ENCODE measurements around the gene WNT9B.
A peak's percentile ranks its signal among the peaks of the same experiment; 100 is the strongest.

The WNT9B gene

DNA sequence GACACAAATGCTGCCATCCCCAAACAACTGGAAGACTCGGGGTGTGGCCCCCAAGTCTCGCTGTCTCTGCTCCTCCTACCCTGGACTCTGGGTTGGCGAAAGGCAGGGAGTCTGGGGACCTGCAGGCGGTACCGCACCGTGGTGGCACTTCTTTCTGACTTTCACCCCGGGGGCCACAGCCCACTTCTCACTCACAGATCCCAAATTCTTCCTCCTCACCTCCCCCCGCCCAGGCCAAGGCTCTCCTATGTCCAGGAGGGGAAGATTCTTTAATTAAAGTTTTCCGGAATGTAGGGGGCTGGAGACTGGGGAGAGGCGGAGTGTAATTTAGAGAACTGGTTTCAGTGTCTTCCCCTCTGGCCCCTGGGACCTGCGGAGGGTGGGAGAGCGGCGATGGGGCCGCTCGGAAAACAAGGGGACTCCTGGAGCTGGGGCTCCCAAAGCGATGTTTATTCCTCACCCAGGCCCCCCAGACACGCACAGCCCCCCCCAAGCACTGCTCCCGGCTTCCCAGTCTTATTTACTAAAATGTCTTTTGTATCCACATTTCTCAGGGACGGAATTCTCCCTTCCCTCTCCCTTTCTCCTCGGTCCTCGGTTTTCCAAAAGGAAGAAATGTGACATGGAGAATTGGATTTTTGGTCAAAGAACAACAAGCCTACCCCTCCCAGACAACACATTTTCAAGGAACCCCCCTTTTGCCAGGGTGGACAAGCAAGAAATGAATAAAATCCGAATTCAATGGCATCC lies 34.1 kb upstream of the WNT9B start:
- Histone ChIP-seq H3K36me3 (ENCODE audit: insufficient read depth, low read length) (no peaks in the 10 kb centered on the region), H3K27me3 (ENCODE audit: control insufficient read depth in 1 of 2, insufficient read depth in 2 of 2, low read length in 2 of 2) (peaks cover 55 to 79% of the 10 kb centered on the region in 2 donors), H3K4me1 (ENCODE audit: insufficient read depth, low read length) (peaks cover 10% of the 10 kb centered on the region), H3K27ac (ENCODE audit: low read depth, low read length) (no peak overlapping the region), H3K9me3 (ENCODE audit: low read length) (no peaks in the 10 kb centered on the region), H3K9ac (ENCODE audit: low read length) (no peak overlapping the region), H3K4me3 (ENCODE audit: low read depth in 1 of 2, low read length in 2 of 2) (no peak overlapping the region)

DNA sequence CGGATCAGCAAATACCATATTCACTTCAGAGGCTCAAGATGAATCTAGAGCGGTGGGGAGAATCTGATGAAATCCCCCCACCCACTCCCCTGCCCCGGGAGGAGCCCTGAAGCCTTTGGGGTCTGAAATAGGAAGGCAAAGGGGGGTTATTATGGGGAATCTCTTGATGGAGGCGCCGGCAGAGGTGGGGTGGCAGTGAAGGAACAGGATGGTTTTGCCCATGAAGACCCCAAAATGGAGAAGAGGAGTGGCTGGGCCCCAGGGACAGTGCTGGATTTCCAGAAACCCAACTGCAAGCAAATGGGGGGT lies 33.5 kb upstream of the WNT9B start:
- Histone ChIP-seq H3K4me3 (ENCODE audit: low read depth in 1 of 2, low read length in 2 of 2) (no peak overlapping the region), H3K4me1 (ENCODE audit: insufficient read depth, low read length) (peaks cover 10% of the 10 kb centered on the region), H3K9me3 (ENCODE audit: low read length) (no peaks in the 10 kb centered on the region), H3K27me3 (ENCODE audit: control insufficient read depth in 1 of 2, insufficient read depth in 2 of 2, low read length in 2 of 2) (peaks cover 55 to 83% of the 10 kb centered on the region in 2 donors), H3K27ac (ENCODE audit: low read depth, low read length) (no peak overlapping the region), H3K36me3 (ENCODE audit: insufficient read depth, low read length) (no peaks in the 10 kb centered on the region), H3K9ac (ENCODE audit: low read length) (no peak overlapping the region)

DNA sequence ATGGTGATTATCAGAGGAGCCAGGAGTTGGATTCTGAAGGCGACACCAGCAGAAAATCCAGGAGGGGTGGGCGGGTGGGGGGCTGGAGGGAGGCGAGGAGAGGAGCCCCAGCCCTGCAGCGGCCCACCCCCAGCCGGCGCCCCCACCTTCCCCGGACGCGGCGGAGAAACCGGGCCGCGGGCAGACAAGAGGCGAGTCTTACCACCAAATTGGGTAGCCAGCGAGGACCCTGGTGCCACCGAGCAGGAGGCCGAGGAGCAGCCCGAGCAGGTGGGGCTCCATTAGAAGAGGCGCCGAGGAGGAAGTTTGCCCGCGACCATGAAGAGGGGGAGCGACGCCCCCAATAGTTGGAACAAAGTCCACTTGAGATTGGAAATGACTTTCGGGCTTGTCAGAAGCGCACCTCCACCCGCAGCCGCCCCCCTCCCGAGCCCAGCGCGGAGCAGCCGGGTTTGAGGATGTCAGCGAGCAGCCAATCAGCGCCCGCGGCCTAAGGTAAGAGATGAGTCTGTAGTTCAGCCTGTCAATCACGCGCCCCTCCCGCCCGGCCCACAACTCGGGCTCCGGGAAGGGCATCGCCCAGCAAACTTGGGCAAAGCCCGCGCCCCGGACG lies 33.0 kb upstream of the WNT9B start, which contains the start of gene WNT3:
Gene WNT3 (minus strand): TSS at position 377 of the 613 bp plus-strand sequence. CDS start 95 bp downstream, at position 282.
- H3K36me3 ChIP-seq (ENCODE audit: insufficient read depth, low read length), result no peaks in the 10 kb centered on the region
- peak within 1 kb of the TSS; percentile 26 to 45 for H3K4me3 ChIP-seq (ENCODE audit: low read depth in 1 of 2, low read length in 2 of 2)
- peaks cover 55 to 83% of the 10 kb centered on the region in 2 donors for H3K27me3 ChIP-seq (ENCODE audit: control insufficient read depth in 1 of 2, insufficient read depth in 2 of 2, low read length in 2 of 2)
- H3K27ac ChIP-seq (ENCODE audit: low read depth, low read length), result no peak within 1 kb of the TSS
- no peaks in the 10 kb centered on the region for H3K9me3 ChIP-seq (ENCODE audit: low read length)
- H3K4me1 ChIP-seq (ENCODE audit: insufficient read depth, low read length), result peaks cover 10% of the 10 kb centered on the region
- no peak within 1 kb of the TSS for H3K9ac ChIP-seq (ENCODE audit: low read length)

DNA sequence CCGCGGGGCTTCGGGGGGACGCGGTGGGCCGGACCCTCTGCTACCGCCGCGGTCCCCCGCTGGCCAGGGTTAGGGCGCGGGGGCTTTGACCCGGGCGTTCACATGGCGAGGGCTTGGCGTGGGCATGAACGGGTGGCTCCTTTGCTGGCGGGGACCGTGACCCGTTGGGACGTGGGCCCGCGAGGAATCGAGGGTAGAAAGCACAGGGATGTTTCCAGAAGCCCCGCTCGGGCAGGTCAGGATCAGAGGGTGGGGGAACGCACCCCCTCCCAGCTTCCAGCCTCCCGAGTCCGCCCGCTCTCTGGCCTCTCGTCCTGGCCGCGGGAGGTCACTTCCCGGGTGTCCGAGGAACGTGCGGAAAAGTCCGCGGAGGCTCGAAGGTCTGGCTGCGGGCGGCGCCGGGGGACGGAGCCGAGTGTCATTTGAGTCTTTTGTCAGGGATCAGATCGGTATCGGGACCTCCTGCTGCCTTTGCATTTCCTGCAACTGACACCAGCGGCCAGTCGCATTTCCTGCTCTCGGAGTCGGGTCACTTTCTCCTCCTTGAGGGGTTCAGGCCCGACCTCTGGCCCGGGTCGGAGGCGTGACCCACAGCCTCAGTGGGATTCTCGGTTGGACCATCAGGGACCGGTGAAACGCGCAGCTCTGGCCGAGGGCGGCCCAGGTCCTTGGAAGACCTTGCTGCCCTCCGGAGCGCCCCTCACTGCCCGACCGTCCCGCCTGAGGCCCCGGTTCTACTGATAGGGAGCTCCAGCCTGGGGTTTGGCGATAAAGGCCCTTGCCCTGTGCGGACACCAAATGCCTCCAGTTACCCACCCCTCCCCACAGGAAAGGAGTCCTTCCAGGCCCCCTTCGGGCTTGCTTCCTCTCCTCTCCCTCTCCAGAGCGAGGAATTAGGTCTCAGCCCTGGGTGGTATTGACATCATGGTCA lies 32.2 kb upstream of the WNT9B start:
- Histone ChIP-seq H3K36me3 (ENCODE audit: insufficient read depth, low read length) (no peaks in the 10 kb centered on the region), H3K27ac (ENCODE audit: low read depth, low read length) (no peak overlapping the region), H3K4me3 (ENCODE audit: low read depth in 1 of 2, low read length in 2 of 2) (peak overlapping the region; percentile 26 to 45), H3K4me1 (ENCODE audit: insufficient read depth, low read length) (peaks cover 10% of the 10 kb centered on the region), H3K9ac (ENCODE audit: low read length) (no peak overlapping the region), H3K9me3 (ENCODE audit: low read length) (no peaks in the 10 kb centered on the region), H3K27me3 (ENCODE audit: control insufficient read depth in 1 of 2, insufficient read depth in 2 of 2, low read length in 2 of 2) (peaks cover 48 to 82% of the 10 kb centered on the region in 2 donors)

DNA sequence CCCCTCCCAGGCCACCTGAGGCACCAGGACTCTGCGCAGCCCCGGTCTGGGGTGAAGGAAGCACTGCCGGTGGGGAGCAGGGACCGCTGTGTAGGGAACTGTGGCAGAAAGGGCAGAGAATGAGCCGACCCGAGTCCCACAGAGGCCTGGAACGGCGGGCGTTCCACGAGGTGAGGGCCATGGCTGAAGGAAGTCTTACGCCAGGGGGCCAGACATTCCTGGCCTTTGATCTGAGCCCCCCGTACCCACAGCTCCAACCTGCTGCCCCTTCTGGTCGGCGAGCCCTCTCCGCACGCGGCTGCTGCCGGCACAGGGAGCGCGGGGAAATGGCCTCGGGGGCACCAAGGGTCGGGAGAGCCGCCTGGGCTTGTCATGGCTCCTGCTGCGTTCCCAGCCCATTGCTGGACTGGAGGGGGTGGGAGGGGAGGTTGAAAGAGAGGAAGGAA lies 31.5 kb upstream of the WNT9B start:
- no peak overlapping the region for H3K4me3 ChIP-seq (ENCODE audit: low read depth in 1 of 2, low read length in 2 of 2)
- peaks cover 10% of the 10 kb centered on the region for H3K4me1 ChIP-seq (ENCODE audit: insufficient read depth, low read length)
- no peaks in the 10 kb centered on the region for H3K9me3 ChIP-seq (ENCODE audit: low read length)
- no peak overlapping the region for H3K9ac ChIP-seq (ENCODE audit: low read length)
- H3K27ac ChIP-seq (ENCODE audit: low read depth, low read length), result no peak overlapping the region
- no peaks in the 10 kb centered on the region for H3K36me3 ChIP-seq (ENCODE audit: insufficient read depth, low read length)
- H3K27me3 ChIP-seq (ENCODE audit: control insufficient read depth in 1 of 2, insufficient read depth in 2 of 2, low read length in 2 of 2), result peaks cover 43 to 77% of the 10 kb centered on the region in 2 donors

DNA sequence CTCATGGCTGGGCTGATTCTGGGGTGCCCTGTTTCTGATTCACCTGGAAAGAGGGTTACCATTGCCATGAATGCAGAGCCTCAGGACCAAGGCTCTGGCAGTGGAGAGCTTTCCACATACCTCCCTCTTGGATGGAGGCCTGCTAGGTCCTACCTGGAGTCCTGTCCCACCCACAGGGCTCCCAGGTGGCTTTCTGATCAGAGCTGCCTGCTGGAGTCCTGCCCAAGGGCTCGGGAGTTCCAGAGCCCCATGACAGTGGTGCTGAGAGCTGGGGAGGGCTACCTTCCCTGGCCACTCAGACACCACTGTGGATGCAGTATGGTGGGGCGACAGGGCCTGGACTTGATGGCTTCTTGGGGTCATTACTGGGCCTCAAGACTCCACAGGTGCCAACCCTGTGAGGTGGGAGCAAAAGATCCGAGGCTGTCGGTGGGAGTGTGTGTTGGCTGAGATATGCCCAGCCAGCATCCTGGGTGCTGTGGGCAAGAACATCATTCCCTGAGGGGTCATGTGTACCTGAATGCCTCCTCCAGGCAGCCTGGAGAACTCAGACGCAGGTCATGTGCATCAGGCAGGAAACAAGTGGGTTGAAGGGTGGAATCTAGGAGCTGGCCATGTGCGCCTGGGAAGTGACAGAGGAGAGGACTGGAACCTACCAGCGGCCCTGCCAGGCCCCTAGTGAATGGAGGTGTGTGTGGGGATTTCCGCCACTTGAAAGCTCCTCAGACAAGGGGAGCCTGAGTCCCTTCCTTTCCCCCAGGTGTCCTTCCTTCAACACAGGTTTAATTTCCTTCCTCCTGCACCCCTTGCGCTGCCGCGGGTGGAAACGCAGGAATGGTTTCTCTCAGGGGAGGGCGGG lies 30.6 kb upstream of the WNT9B start:
- H3K27ac ChIP-seq (ENCODE audit: low read depth, low read length), result no peak overlapping the region
- peaks cover 40 to 69% of the 10 kb centered on the region in 2 donors for H3K27me3 ChIP-seq (ENCODE audit: control insufficient read depth in 1 of 2, insufficient read depth in 2 of 2, low read length in 2 of 2)
- H3K9ac ChIP-seq (ENCODE audit: low read length), result no peak overlapping the region
- peaks cover 10% of the 10 kb centered on the region for H3K4me1 ChIP-seq (ENCODE audit: insufficient read depth, low read length)
- no peak overlapping the region for H3K4me3 ChIP-seq (ENCODE audit: low read depth in 1 of 2, low read length in 2 of 2)
- no peaks in the 10 kb centered on the region for H3K36me3 ChIP-seq (ENCODE audit: insufficient read depth, low read length)
- H3K9me3 ChIP-seq (ENCODE audit: low read length), result no peaks in the 10 kb centered on the region

DNA sequence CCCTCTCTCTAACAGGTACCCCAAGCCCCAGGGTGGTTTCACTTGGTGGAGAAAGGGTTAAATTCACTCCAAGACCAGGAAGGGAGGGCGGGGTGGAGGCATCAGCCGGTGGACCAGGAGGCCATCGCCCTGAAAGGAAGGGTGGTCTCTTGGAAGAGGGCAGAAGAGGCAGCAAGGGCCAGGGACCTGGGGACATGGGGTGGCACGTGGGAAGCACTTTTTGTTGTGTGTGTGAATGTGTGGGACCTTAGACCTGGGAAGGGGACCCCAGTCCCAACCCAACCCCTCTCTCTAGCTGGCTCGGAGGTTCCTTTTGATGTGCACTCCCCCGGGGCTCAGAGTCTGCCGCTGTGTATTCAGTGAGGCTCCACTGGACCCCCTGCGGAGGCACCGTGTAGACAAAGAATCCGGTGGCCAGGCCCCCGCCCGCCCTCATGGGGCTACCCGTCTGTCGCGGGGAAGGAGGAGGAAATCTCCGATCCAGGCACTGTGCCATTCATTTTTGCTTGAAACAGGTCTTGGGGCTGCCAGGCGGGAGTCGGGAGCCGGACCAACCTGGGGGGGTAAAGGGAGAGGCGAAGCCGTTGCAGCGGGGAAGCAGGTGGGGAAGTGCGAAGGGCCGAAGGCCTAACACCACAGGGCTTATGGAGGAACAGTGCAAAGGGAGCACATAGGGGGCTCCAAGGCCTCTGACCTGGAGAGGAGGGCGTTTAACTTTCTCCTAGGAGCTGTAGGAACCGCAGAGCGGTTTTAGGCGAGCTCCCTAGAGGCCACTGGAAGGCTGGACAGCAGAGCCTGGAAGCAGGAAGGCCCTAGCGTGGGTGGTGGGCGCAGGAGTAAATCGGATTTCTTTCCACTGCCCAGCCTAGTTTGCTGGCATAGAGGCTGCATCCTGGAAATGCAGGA lies 29.6 kb upstream of the WNT9B start:
- Histone ChIP-seq H3K9ac (ENCODE audit: low read length) (no peak overlapping the region), H3K27ac (ENCODE audit: low read depth, low read length) (no peak overlapping the region), H3K9me3 (ENCODE audit: low read length) (no peaks in the 10 kb centered on the region), H3K4me3 (ENCODE audit: low read depth in 1 of 2, low read length in 2 of 2) (no peak overlapping the region), H3K27me3 (ENCODE audit: control insufficient read depth in 1 of 2, insufficient read depth in 2 of 2, low read length in 2 of 2) (peaks cover 31 to 63% of the 10 kb centered on the region in 2 donors), H3K36me3 (ENCODE audit: insufficient read depth, low read length) (no peaks in the 10 kb centered on the region), H3K4me1 (ENCODE audit: insufficient read depth, low read length) (peaks cover 10% of the 10 kb centered on the region)

- Histone ChIP-seq H3K9ac (ENCODE audit: low read length) (no peak overlapping the region), H3K9me3 (ENCODE audit: low read length) (no peaks in the 10 kb centered on the region), H3K27me3 (ENCODE audit: control insufficient read depth in 1 of 2, insufficient read depth in 2 of 2, low read length in 2 of 2) (peaks cover 24 to 56% of the 10 kb centered on the region in 2 donors), H3K36me3 (ENCODE audit: insufficient read depth, low read length) (no peaks in the 10 kb centered on the region), H3K4me1 (ENCODE audit: insufficient read depth, low read length) (peaks cover 10% of the 10 kb centered on the region), H3K4me3 (ENCODE audit: low read depth in 1 of 2, low read length in 2 of 2) (no peak overlapping the region), H3K27ac (ENCODE audit: low read depth, low read length) (no peak overlapping the region)
Observed at GRCh38 chr17:46822388-46822921, 28.9 kb upstream of the WNT9B start.

DNA sequence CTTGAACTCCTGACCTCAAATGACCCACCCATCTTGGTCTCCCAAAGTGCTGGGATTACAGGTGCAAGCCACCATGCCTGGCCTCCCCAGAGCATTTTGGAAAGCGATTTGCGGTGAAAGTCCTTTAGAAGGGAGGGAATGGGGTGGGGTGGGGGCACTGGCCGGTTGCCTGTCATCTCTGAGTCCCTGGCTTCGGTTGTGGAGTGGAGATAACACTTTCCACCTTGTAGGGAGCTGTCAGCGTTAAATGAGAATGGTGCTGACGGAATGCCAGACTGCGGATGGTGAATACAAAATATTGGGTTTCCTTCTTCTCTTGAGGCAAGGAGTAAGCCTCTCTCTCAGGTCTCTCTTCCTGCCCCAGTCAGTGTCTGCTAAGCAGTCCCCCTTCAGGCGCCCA lies 27.7 kb upstream of the WNT9B start:
- Histone ChIP-seq H3K27ac (ENCODE audit: low read depth, low read length) (no peak overlapping the region), H3K4me1 (ENCODE audit: insufficient read depth, low read length) (peaks cover 10% of the 10 kb centered on the region), H3K36me3 (ENCODE audit: insufficient read depth, low read length) (no peaks in the 10 kb centered on the region), H3K9ac (ENCODE audit: low read length) (no peak overlapping the region), H3K4me3 (ENCODE audit: low read depth in 1 of 2, low read length in 2 of 2) (no peak overlapping the region), H3K9me3 (ENCODE audit: low read length) (no peaks in the 10 kb centered on the region), H3K27me3 (ENCODE audit: control insufficient read depth in 1 of 2, insufficient read depth in 2 of 2, low read length in 2 of 2) (peaks cover 18 to 45% of the 10 kb centered on the region in 2 donors)

DNA sequence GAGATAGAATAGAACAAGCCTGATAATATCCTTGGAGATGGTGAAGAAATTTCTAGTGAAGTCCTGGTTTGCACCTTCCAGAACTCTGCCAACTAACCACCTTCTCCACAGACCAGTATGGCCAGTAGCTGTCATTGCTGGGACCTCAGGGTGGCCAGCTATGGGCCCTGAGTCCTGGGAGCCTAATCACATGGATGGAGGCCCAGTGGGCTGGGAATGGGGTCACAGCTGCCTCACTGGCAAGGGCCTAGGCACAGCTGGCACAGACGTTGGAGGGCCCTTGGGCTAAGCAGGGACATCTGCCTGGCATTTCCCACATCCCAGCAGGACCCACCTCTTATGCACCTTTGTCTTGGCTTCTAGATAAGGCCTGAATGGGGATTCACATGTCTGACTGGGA lies 25.3 kb upstream of the WNT9B start:
- Histone ChIP-seq H3K27me3 (ENCODE audit: control insufficient read depth in 1 of 2, insufficient read depth in 2 of 2, low read length in 2 of 2) (peaks cover 7 to 21% of the 10 kb centered on the region in 2 donors), H3K9me3 (ENCODE audit: low read length) (no peaks in the 10 kb centered on the region), H3K9ac (ENCODE audit: low read length) (no peak overlapping the region), H3K4me1 (ENCODE audit: insufficient read depth, low read length) (no peaks in the 10 kb centered on the region), H3K27ac (ENCODE audit: low read depth, low read length) (no peak overlapping the region), H3K4me3 (ENCODE audit: low read depth in 1 of 2, low read length in 2 of 2) (no peak overlapping the region), H3K36me3 (ENCODE audit: insufficient read depth, low read length) (no peaks in the 10 kb centered on the region)

Data from muscle layer of colon (tissue), 2 donors.